Neural progenitor cell (in vitro differentiated cells): Measurements from ENCODE around the gene CACNA1C. TPM values are rescaled to one million over a fixed set of nuclear protein-coding genes. Genes with fewer than 3 reads are reported as not detected.

Source experiments
- DNase-seq: peaks from one replicate; pipeline ENCODE4 v3.0.0-alpha.2; 2016; ENCODE audit warnings: low spot score
- H2AFZ ChIP-seq: fragments of 200-600 bp; sonication (generic); replicated peaks from 2 replicates; pipeline ENCODE4 v1.6.1; 2016; ENCODE audit warnings: antibody characterized with exemption
- H3F3A ChIP-seq: fragments of 200-600 bp; sonication (generic); 2 replicates; pipeline ENCODE4 v1.6.1; 2016; ENCODE audit warnings: antibody characterized with exemption, low read depth
- H3K27ac ChIP-seq: fragments of 200-600 bp; sonication (generic); 2 replicates; pipeline ENCODE4 v1.5.1; 2016; ENCODE audit warnings: mild to moderate bottlenecking
- H3K27me3 ChIP-seq: fragments of 200-600 bp; sonication (generic); 2 replicates; pipeline ENCODE4 v1.6.1; 2016; ENCODE audit warnings: mild to moderate bottlenecking, moderate library complexity
- H3K36me3 ChIP-seq: fragments of 200-600 bp; sonication (generic); 2 replicates; pipeline ENCODE4 v1.5.1; 2016
- H3K4me1 ChIP-seq: fragments of 200-600 bp; sonication (generic); 2 replicates; pipeline ENCODE4 v1.6.1; 2016; ENCODE audit warnings: mixed run types
- H3K4me2 ChIP-seq: fragments of 200-600 bp; sonication (generic); 2 replicates; pipeline ENCODE4 v1.6.1; 2016
- H3K4me3 ChIP-seq: fragments of 200-600 bp; sonication (generic); 2 replicates; pipeline ENCODE4 v1.5.1; 2016
- H3K79me2 ChIP-seq: fragments of 200-600 bp; sonication (generic); 2 replicates; pipeline ENCODE4 v1.6.1; 2016; ENCODE audit warnings: low read depth
- H3K9ac ChIP-seq: fragments of 200-600 bp; sonication (generic); 2 replicates; pipeline ENCODE4 v1.6.1; 2016
- H3K9me3 ChIP-seq: fragments of 200-600 bp; sonication (generic); 2 replicates; pipeline ENCODE4 v1.5.1; 2016; ENCODE audit warnings: low read depth
- H4K20me1 ChIP-seq: fragments of 200-600 bp; sonication (generic); 2 replicates; pipeline ENCODE4 v1.6.1; 2016; ENCODE audit warnings: low read depth
- H3K27ac Mint-ChIP-seq: 3 replicates; pipeline ENCODE4 v1.8.0; 2021; ENCODE audit warnings: mixed read lengths
- H3K27me3 Mint-ChIP-seq: 2 replicates; pipeline ENCODE4 v1.8.0; 2022; ENCODE audit warnings: low read depth, mild to moderate bottlenecking, inconsistent platforms, moderate library complexity, mixed read lengths; ENCODE audit not compliant: insufficient read depth
- H3K36me3 Mint-ChIP-seq: 3 replicates; pipeline ENCODE4 v1.8.0; 2021; ENCODE audit warnings: mixed read lengths
- H3K4me1 Mint-ChIP-seq: 3 replicates; pipeline ENCODE4 v1.8.0; 2021; ENCODE audit warnings: mixed read lengths
- H3K4me3 Mint-ChIP-seq: 3 replicates; pipeline ENCODE4 v1.8.0; 2021; ENCODE audit warnings: mild to moderate bottlenecking, moderate library complexity, mixed read lengths
- H3K9me3 Mint-ChIP-seq: 3 replicates; pipeline ENCODE4 v1.8.0; 2020; ENCODE audit warnings: mixed read lengths
- CTCF ChIP-seq: fragments of 200-600 bp; sonication (generic); IDR thresholded peaks from 2 replicates; pipeline ENCODE4 v1.5.1; 2017; ENCODE audit warnings: antibody characterized with exemption, mild to moderate bottlenecking
- EZH2 ChIP-seq: fragments of 200-600 bp; sonication (generic); IDR thresholded peaks from 2 replicates; pipeline ENCODE4 v1.6.1; 2017; ENCODE audit warnings: antibody characterized with exemption, mild to moderate bottlenecking, moderate library complexity
- EZH2phosphoT487 ChIP-seq: fragments of 200-600 bp; sonication (generic); IDR thresholded peaks from 2 replicates; pipeline ENCODE4 v1.6.1; 2017; ENCODE audit warnings: antibody characterized with exemption
- total RNA-seq: library from RNA; depleted of rRNA; stranded (reverse); fragments of >200 nt; gene quantifications from 2 replicates; pipeline ENCODE4 v1.2.3, GENCODE V29; 2015; ENCODE audit warnings: low replicate concordance

Gene CACNA1C
- total RNA-seq, 1 donor from 2014 or later: 2.7 TPM

GRCh38 chr12:2319737-2320506 is 267.1 kb downstream of the CACNA1C start:
- no peak overlapping the region for H3K27ac ChIP-seq
- H2AFZ ChIP-seq: no peak overlapping the region

GRCh38 chr12:2320841-2321240 is 268.1 kb downstream of the CACNA1C start:
- Histone ChIP-seq H3F3A (no peaks in the 10 kb centered on the region), H3K27me3 (no peaks in the 10 kb centered on the region), H3K79me2 (no peaks in the 10 kb centered on the region), H3K9me3 (no peaks in the 10 kb centered on the region), H3K36me3 (no peaks in the 10 kb centered on the region), H3K4me2 (no peak overlapping the region), H3K4me3 (no peak overlapping the region), H3K27ac (no peak overlapping the region), H3K9ac (no peak overlapping the region), H2AFZ (no peak overlapping the region), H3K4me1 (peaks cover 7% of the 10 kb centered on the region), H4K20me1 (no peaks in the 10 kb centered on the region)
- Mint-ChIP-seq H3K4me3 (no peak overlapping the region), H3K27ac (no peak overlapping the region), H3K36me3 (no peaks in the 10 kb centered on the region), H3K9me3 (no peaks in the 10 kb centered on the region), H3K4me1 (peaks cover 27% of the 10 kb centered on the region), H3K27me3 (peaks cover 14% of the 10 kb centered on the region)
- no peak for DNase-seq
- no peak for TF ChIP-seq CTCF
- no peak for TF ChIP-seq EZH2
- no peak for TF ChIP-seq EZH2phosphoT487

More at GRCh38 chr12:2319737-2320506, 267.1 kb downstream of the CACNA1C start:
- peaks cover 18% of the 10 kb centered on the region for H3K4me1 Mint-ChIP-seq
- Histone ChIP-seq H3K9me3 (no peaks in the 10 kb centered on the region), H4K20me1 (no peaks in the 10 kb centered on the region), H3K36me3 (no peaks in the 10 kb centered on the region), H3K79me2 (no peaks in the 10 kb centered on the region), H3K27me3 (no peaks in the 10 kb centered on the region), H3K4me2 (no peak overlapping the region), H3K9ac (no peak overlapping the region), H3K4me1 (peaks cover 13% of the 10 kb centered on the region), H3F3A (no peaks in the 10 kb centered on the region), H3K4me3 (no peak overlapping the region)
- H3K27me3 Mint-ChIP-seq: peaks cover 8% of the 10 kb centered on the region
- no peak for DNase-seq
- no peaks in the 10 kb centered on the region for H3K36me3 Mint-ChIP-seq
- TF ChIP-seq EZH2phosphoT487 (no peak), CTCF (no peak), EZH2 (no peak)
- no peaks in the 10 kb centered on the region for H3K9me3 Mint-ChIP-seq
- peak overlapping the region; percentile 56 for H3K4me3 Mint-ChIP-seq
- no peak overlapping the region for H3K27ac Mint-ChIP-seq

GRCh38 chr12:2322554-2323120 is 269.9 kb downstream of the CACNA1C start:
- H3K79me2 ChIP-seq: no peaks in the 10 kb centered on the region
- no peaks in the 10 kb centered on the region for H3K9me3 ChIP-seq
- Mint-ChIP-seq H3K27me3 (peaks cover 14% of the 10 kb centered on the region), H3K4me3 (no peak overlapping the region), H3K9me3 (no peaks in the 10 kb centered on the region), H3K4me1 (peaks cover 31% of the 10 kb centered on the region), H3K27ac (no peak overlapping the region), H3K36me3 (no peaks in the 10 kb centered on the region)
- H3K36me3 ChIP-seq: no peaks in the 10 kb centered on the region
- no peak overlapping the region for H3K27ac ChIP-seq
- no peak overlapping the region for H3K4me3 ChIP-seq
- peaks cover 6% of the 10 kb centered on the region for H3K4me1 ChIP-seq
- no peak overlapping the region for H3K9ac ChIP-seq
- no peak overlapping the region for H2AFZ ChIP-seq
- no peaks in the 10 kb centered on the region for H4K20me1 ChIP-seq
- DNase-seq: no peak
- no peak for TF ChIP-seq EZH2phosphoT487
- TF ChIP-seq EZH2: no peak
- TF ChIP-seq CTCF: no peak
- no peaks in the 10 kb centered on the region for H3F3A ChIP-seq
- H3K27me3 ChIP-seq: no peaks in the 10 kb centered on the region
- H3K4me2 ChIP-seq: no peak overlapping the region
